Progenitor cell of endocrine pancreas (in vitro differentiated cells): ENCODE results near the gene CPNE2. TPM values are rescaled to one million over a fixed set of nuclear protein-coding genes. Genes with fewer than 3 reads are reported as not detected.

ENCODE experiments used
- DNase-seq: peaks from one replicate; pipeline ENCODE4 v3.0.0; 2021; ENCODE audit warnings: low spot score; ENCODE audit not compliant: unreplicated experiment
- H3K27ac Mint-ChIP-seq: 2 replicates; pipeline ENCODE4 v1.8.0; 2021; ENCODE audit warnings: mild to moderate bottlenecking, moderate library complexity, mixed read lengths
- H3K27me3 Mint-ChIP-seq: 2 replicates; pipeline ENCODE4 v1.8.0; 2021; ENCODE audit warnings: mixed read lengths
- H3K36me3 Mint-ChIP-seq: 2 replicates; pipeline ENCODE4 v1.8.0; 2022; ENCODE audit warnings: mixed read lengths; ENCODE audit not compliant: insufficient read depth
- H3K4me1 Mint-ChIP-seq: 2 replicates; pipeline ENCODE4 v1.8.0; 2021; ENCODE audit warnings: low read depth, mixed read lengths
- H3K4me3 Mint-ChIP-seq: 2 replicates; pipeline ENCODE4 v1.8.0; 2021; ENCODE audit warnings: low read depth, mild to moderate bottlenecking, moderate library complexity, mixed read lengths
- H3K9me3 Mint-ChIP-seq: 2 replicates; pipeline ENCODE4 v1.8.0; 2021; ENCODE audit warnings: low read depth, mixed read lengths
- CTCF ChIP-seq: fragments of 200-600 bp; sonication (generic); IDR thresholded peaks from one replicate; pipeline ENCODE4 v1.5.0; 2021; ENCODE audit warnings: antibody characterized with exemption, mild to moderate bottlenecking; ENCODE audit not compliant: unreplicated experiment
- total RNA-seq: library from RNA; stranded (reverse); gene quantifications from 2 replicates; pipeline ENCODE4 v1.2.1, GENCODE V29; 2021

CPNE2 gene
- total RNA-seq, 1 donor from 2014 or later: 6.7 TPM

- no peak for DNase-seq
- H3K27ac Mint-ChIP-seq: peak overlapping the region; percentile 22
- TF ChIP-seq CTCF: no peak
- H3K36me3 Mint-ChIP-seq: peaks cover 5% of the 10 kb centered on the region
- H3K9me3 Mint-ChIP-seq: no peaks in the 10 kb centered on the region
- no peak overlapping the region for H3K4me3 Mint-ChIP-seq
- peaks cover 3% of the 10 kb centered on the region for H3K4me1 Mint-ChIP-seq
- no peaks in the 10 kb centered on the region for H3K27me3 Mint-ChIP-seq
Measured at GRCh38 chr16:57147381-57148221, 55.2 kb downstream of the CPNE2 start.

GRCh38 chr16:57148481-57148880, 56.1 kb downstream of the CPNE2 start:
- H3K27me3 Mint-ChIP-seq: no peaks in the 10 kb centered on the region
- H3K4me1 Mint-ChIP-seq: peaks cover 3% of the 10 kb centered on the region
- peaks cover 11% of the 10 kb centered on the region for H3K36me3 Mint-ChIP-seq
- peak overlapping the region; percentile 63 for H3K27ac Mint-ChIP-seq
- TF ChIP-seq CTCF: no peak
- no peak overlapping the region for H3K4me3 Mint-ChIP-seq
- no peak for DNase-seq
- no peaks in the 10 kb centered on the region for H3K9me3 Mint-ChIP-seq

GRCh38 chr16:57149391-57149790, 57.0 kb downstream of the CPNE2 start:
- TF ChIP-seq CTCF: no peak
- H3K27me3 Mint-ChIP-seq: no peaks in the 10 kb centered on the region
- H3K27ac Mint-ChIP-seq: no peak overlapping the region
- no peaks in the 10 kb centered on the region for H3K9me3 Mint-ChIP-seq
- H3K36me3 Mint-ChIP-seq: peaks cover 18% of the 10 kb centered on the region
- no peak for DNase-seq
- H3K4me1 Mint-ChIP-seq: peaks cover 3% of the 10 kb centered on the region
- no peak overlapping the region for H3K4me3 Mint-ChIP-seq

GRCh38 chr16:57150682-57151330, 58.4 kb downstream of the CPNE2 start:
- H3K27ac Mint-ChIP-seq: no peak overlapping the region
- no peaks in the 10 kb centered on the region for H3K27me3 Mint-ChIP-seq
- peaks cover 20% of the 10 kb centered on the region for H3K36me3 Mint-ChIP-seq
- DNase-seq: no peak
- TF ChIP-seq CTCF: no peak
- no peak overlapping the region for H3K4me3 Mint-ChIP-seq
- H3K4me1 Mint-ChIP-seq: peaks cover 2% of the 10 kb centered on the region
- H3K9me3 Mint-ChIP-seq: no peaks in the 10 kb centered on the region

- no peaks in the 10 kb centered on the region for H3K27me3 Mint-ChIP-seq
- no peak for DNase-seq
- peaks cover 7% of the 10 kb centered on the region for H3K4me1 Mint-ChIP-seq
- no peak overlapping the region for H3K4me3 Mint-ChIP-seq
- peaks cover 22% of the 10 kb centered on the region for H3K36me3 Mint-ChIP-seq
- H3K9me3 Mint-ChIP-seq: no peaks in the 10 kb centered on the region
- H3K27ac Mint-ChIP-seq: no peak overlapping the region
- no peak for TF ChIP-seq CTCF
Measured at GRCh38 chr16:57151369-57151768, 59.0 kb downstream of the CPNE2 start.
